CD4-positive, alpha-beta T cell (primary cell): ENCODE data around the gene CERK. TPM values are rescaled to one million over a fixed set of nuclear protein-coding genes. Genes with fewer than 3 reads are reported as not detected.

Experiments used
- ATAC-seq: fragments of 200-7000 bp; cut with Tn5 transposase; one replicate; pipeline ENCODE4 v1.10.0; 2022; ENCODE audit warnings: mild to moderate bottlenecking; ENCODE audit not compliant: poor library complexity
- CTCF ChIA-PET: fragments of 350-600 bp; sonication (Branson Sonifier 250); formaldehyde crosslinking; loops from one replicate; lab custom pipeline; 2021; ENCODE audit warnings: antibody characterized with exemption, inconsistent platforms; lab: Charles Lee
- POLR2A ChIA-PET: fragments of 350-600 bp; sonication (Branson Sonifier 250); formaldehyde crosslinking; loops from one replicate; lab custom pipeline; 2021; ENCODE audit warnings: antibody characterized with exemption, inconsistent platforms; lab: Charles Lee
- DNase-seq, 14 experiments: peaks; one replicate each; pipeline ENCODE4 v3.0.0-alpha.2; 2013 to 2020; ENCODE audit warnings: mixed read lengths in 2 of 14
- H3K27ac ChIP-seq, 2 donors: one replicate each; pipeline versions ENCODE4 v1.5.1 to v1.7.0; 2013; ENCODE audit warnings: low read length in 2 of 2, low read depth in 1 of 2, mild to moderate bottlenecking in 1 of 2
- H3K27me3 ChIP-seq, 2 experiments: 1 replicate in 1 of 2; 2 replicates in 1 of 2; pipeline versions ENCODE4 v1.6.1 to v1.7.0; 2013; ENCODE audit warnings: low read length in 2 of 2, control low read depth in 1 of 2, mild to moderate bottlenecking in 1 of 2, moderate library complexity in 1 of 2; ENCODE audit not compliant: insufficient read depth in 2 of 2, control insufficient read depth in 1 of 2
- H3K36me3 ChIP-seq: one replicate; pipeline ENCODE4 v1.6.1; 2013; ENCODE audit warnings: low read length, control low read depth; ENCODE audit not compliant: insufficient read depth
- H3K4me1 ChIP-seq: one replicate; pipeline ENCODE4 v1.6.1; 2013; ENCODE audit warnings: low read length, control low read depth; ENCODE audit not compliant: insufficient read depth
- H3K4me3 ChIP-seq: one replicate; pipeline ENCODE4 v1.5.1; 2013; ENCODE audit warnings: mild to moderate bottlenecking, low read length, moderate library complexity
- H3K9me3 ChIP-seq, 2 experiments: 1 replicate in 1 of 2; 2 replicates in 1 of 2; pipeline versions ENCODE4 v1.6.1 to v1.7.0; 2013; ENCODE audit warnings: low read length in 2 of 2, mild to moderate bottlenecking in 2 of 2, control low read depth in 1 of 2, moderate library complexity in 1 of 2; ENCODE audit not compliant: control insufficient read depth in 1 of 2, insufficient read depth in 1 of 2
- H3K27ac Mint-ChIP-seq: one replicate; pipeline ENCODE4 v1.8.0; 2020; ENCODE audit warnings: mixed read lengths
- H3K27me3 Mint-ChIP-seq: one replicate; pipeline ENCODE4 v1.8.0; 2021; ENCODE audit warnings: mixed read lengths
- H3K36me3 Mint-ChIP-seq: one replicate; pipeline ENCODE4 v1.8.0; 2021; ENCODE audit warnings: low read depth, mixed read lengths
- H3K4me1 Mint-ChIP-seq: one replicate; pipeline ENCODE4 v1.8.0; 2021; ENCODE audit warnings: low read depth, mixed read lengths
- H3K4me3 Mint-ChIP-seq: one replicate; pipeline ENCODE4 v1.8.0; 2020; ENCODE audit warnings: mild to moderate bottlenecking, mixed read lengths
- H3K9me3 Mint-ChIP-seq: one replicate; pipeline ENCODE4 v1.8.0; 2020; ENCODE audit warnings: mixed read lengths
- intact Hi-C, 2 experiments: fragments of 100-400 bp; cut with DNase I in 1 of 2; cut with micrococcal nuclease in 1 of 2; formaldehyde crosslinking; loops; one replicate each; pipeline versions ENCODE4 v1.15.1 to v1.9.0; 2023 to 2025; cut with DNase I, micrococcal nuclease
- total RNA-seq, 174 experiments: library from RNA in 2 of 174; stranded (reverse) in 2 of 174; gene quantifications; one replicate each; pipeline ENCODE4 v1.2.3 and lab custom pipeline; 2021 to 2026
- TF ChIP-seq, protein P1 (sequence below): fragments of 200-600 bp; IDR thresholded peaks from one replicate; pipeline ENCODE4 v1.8.0; 2022; ENCODE audit warnings: antibody characterized with exemption, mild to moderate bottlenecking

CERK gene
- total RNA-seq, 2 experiments from 2014 or later: 84.6 to 88.5 TPM

DNA sequence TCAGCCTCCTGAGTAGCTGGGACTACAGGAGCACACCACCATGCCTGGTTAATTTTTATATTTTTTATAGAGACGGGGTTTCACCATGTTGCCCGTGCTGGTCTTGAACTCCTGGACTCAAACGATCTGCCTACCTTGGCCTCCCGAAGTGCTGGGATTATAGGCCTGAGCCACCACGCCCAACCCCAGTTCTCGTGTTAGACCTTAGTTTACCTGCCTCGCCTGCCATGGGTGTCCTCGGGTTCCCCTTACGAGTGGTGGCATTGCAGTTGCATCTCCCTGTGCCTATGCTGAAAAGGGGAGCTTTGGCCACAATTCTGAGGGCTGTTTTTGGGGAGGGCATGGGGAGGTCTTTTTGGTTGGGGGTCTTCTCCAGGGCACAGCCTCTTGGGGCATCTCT, 43.2 kb upstream of the CERK start:
- intact Hi-C loops: no loop called here
- Mint-ChIP-seq H3K36me3 (peaks cover 16% of the 10 kb centered on the region), H3K4me3 (no peak overlapping the region), H3K27ac (no peak overlapping the region), H3K4me1 (peaks cover 56% of the 10 kb centered on the region), H3K9me3 (no peaks in the 10 kb centered on the region), H3K27me3 (no peaks in the 10 kb centered on the region)
- TF ChIP-seq, protein P1, sequence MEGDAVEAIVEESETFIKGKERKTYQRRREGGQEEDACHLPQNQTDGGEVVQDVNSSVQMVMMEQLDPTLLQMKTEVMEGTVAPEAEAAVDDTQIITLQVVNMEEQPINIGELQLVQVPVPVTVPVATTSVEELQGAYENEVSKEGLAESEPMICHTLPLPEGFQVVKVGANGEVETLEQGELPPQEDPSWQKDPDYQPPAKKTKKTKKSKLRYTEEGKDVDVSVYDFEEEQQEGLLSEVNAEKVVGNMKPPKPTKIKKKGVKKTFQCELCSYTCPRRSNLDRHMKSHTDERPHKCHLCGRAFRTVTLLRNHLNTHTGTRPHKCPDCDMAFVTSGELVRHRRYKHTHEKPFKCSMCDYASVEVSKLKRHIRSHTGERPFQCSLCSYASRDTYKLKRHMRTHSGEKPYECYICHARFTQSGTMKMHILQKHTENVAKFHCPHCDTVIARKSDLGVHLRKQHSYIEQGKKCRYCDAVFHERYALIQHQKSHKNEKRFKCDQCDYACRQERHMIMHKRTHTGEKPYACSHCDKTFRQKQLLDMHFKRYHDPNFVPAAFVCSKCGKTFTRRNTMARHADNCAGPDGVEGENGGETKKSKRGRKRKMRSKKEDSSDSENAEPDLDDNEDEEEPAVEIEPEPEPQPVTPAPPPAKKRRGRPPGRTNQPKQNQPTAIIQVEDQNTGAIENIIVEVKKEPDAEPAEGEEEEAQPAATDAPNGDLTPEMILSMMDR: no peak
- H3K27me3 ChIP-seq: no peaks in the 10 kb centered on the region
- peaks cover 33% of the 10 kb centered on the region for H3K4me1 ChIP-seq
- ATAC-seq (no peak), DNase-seq (no peak)
- CTCF ChIA-PET: interaction anchor here (2.1 kb wide), 2 partner anchors 22 kb away, joined by 7 to 8 read pairs; no protein-coding TSS in a partner anchor
- no peak overlapping the region for H3K27ac ChIP-seq
- POLR2A ChIA-PET: interaction anchor here (1.3 to 1.8 kb wide), 3 partner anchors 10 to 23 kb away, joined by 3 to 7 read pairs (median 4); partner anchors contain the start of gene TBC1D22A
- no peaks in the 10 kb centered on the region for H3K9me3 ChIP-seq
- peaks cover 9% of the 10 kb centered on the region for H3K36me3 ChIP-seq
- no peak overlapping the region for H3K4me3 ChIP-seq

DNA sequence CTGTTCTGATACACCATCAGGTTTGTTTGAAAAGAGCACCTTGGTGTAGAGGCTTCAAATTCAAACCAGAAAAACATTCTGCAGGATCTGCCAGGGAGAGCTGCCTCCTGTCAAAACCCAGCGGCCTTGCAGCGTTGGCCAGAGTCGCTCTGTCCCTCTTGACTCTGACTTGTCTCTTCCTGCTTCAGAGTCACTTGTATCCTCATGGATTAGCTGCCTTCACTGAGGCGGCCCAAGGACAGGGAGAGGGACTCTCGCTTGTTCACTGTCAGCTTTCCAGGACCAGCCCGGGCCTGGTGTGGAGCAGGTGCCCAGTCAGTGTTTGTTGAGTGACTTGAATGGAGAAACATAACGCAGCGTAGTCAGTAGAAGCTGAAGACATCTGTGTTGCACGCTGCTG, 42.4 kb upstream of the CERK start:
- intact Hi-C loops: no loop called here
- Histone ChIP-seq H3K36me3 (peaks cover 9% of the 10 kb centered on the region), H3K9me3 (no peaks in the 10 kb centered on the region), H3K27me3 (no peaks in the 10 kb centered on the region), H3K27ac (no peak overlapping the region), H3K4me3 (no peak overlapping the region), H3K4me1 (peaks cover 41% of the 10 kb centered on the region)
- H3K4me3 Mint-ChIP-seq: no peak overlapping the region
- H3K9me3 Mint-ChIP-seq: no peaks in the 10 kb centered on the region
- H3K27ac Mint-ChIP-seq: peak overlapping the region; percentile 49
- CTCF ChIA-PET: interaction anchor here (0.9 to 2.1 kb wide), 3 partner anchors 20 to 23 kb away, joined by 3 to 8 read pairs (median 7); no protein-coding TSS in a partner anchor
- no peak for DNase-seq
- no peak for ATAC-seq
- peaks cover 65% of the 10 kb centered on the region for H3K4me1 Mint-ChIP-seq
- H3K27me3 Mint-ChIP-seq: no peaks in the 10 kb centered on the region
- TF ChIP-seq, protein P1: no peak
- POLR2A ChIA-PET: interaction anchor here (1.3 to 1.8 kb wide), 3 partner anchors 11 to 22 kb away, joined by 3 to 7 read pairs (median 5); partner anchors contain the start of gene TBC1D22A
- peaks cover 16% of the 10 kb centered on the region for H3K36me3 Mint-ChIP-seq

GRCh38 chr22:46779651-46780050, 41.6 kb upstream of the CERK start:
- POLR2A ChIA-PET: interaction anchor here (1.5 to 1.8 kb wide), 2 partner anchors 12 to 17 kb away, joined by 5 to 7 read pairs; partner anchors contain the start of gene TBC1D22A
- Mint-ChIP-seq H3K27me3 (no peaks in the 10 kb centered on the region), H3K4me3 (no peak overlapping the region), H3K4me1 (peaks cover 65% of the 10 kb centered on the region), H3K36me3 (peaks cover 16% of the 10 kb centered on the region), H3K27ac (peak overlapping the region; percentile 49), H3K9me3 (no peaks in the 10 kb centered on the region)
- no peak for ATAC-seq
- no peaks in the 10 kb centered on the region for H3K9me3 ChIP-seq
- H3K27ac ChIP-seq: no peak overlapping the region
- no peaks in the 10 kb centered on the region for H3K27me3 ChIP-seq
- H3K4me3 ChIP-seq: no peak overlapping the region
- intact Hi-C loops: no loop called here
- no peak for DNase-seq
- CTCF ChIA-PET: interaction anchor here (0.9 to 2.1 kb wide), 3 partner anchors 21 to 23 kb away, joined by 3 to 8 read pairs (median 7); no protein-coding TSS in a partner anchor
- H3K36me3 ChIP-seq: peaks cover 6% of the 10 kb centered on the region
- TF ChIP-seq, protein P1: no peak
- H3K4me1 ChIP-seq: peaks cover 46% of the 10 kb centered on the region
